ENCODE data around the gene IDI2. TPM values are rescaled to one million over a fixed set of nuclear protein-coding genes. Genes with fewer than 3 reads are reported as not detected.
A peak's percentile ranks its signal among the peaks of the same experiment; 100 is the strongest.

Gene IDI2
- total RNA-seq, 4 donors from 2014 or later: not detected

DNA sequence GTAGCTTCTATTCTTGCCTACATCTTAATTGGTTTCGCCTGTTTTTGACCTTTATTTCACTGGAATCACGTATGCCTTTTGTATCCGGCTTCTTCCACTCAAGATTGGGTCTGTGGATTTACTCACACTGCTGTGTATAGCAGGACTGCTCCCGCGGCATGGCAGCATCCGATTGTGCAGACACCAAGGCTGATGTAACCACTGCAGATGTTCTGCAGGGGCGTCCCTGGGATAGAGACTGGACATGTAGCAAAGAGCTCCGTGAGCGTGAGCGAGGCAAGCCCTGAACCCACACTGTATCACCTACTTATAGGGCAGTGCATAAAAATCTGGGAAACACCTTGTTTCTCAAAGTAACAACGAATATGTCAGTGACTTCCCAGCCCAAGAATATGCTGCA is 11.4 kb upstream of the IDI2 start:
- H3K9me3 ChIP-seq: no peaks in the 10 kb centered on the region
- H3K27ac ChIP-seq: no peak overlapping the region
- TF ChIP-seq POLR2A (IDR thresholded peaks at IDR 0.05) (no peak), CTCF (IDR thresholded peaks at IDR 0.05) (no peak)
- H3K4me1 ChIP-seq: peaks cover 0 to 7% (median 0%) of the 10 kb centered on the region in 4 donors
- H3K27me3 ChIP-seq: no peaks in the 10 kb centered on the region
- no peak for DNase-seq
- H3K36me3 ChIP-seq: peaks cover 0 to 29% (median under 1%) of the 10 kb centered on the region in 3 donors
- H3K4me3 ChIP-seq: no peak overlapping the region

DNA sequence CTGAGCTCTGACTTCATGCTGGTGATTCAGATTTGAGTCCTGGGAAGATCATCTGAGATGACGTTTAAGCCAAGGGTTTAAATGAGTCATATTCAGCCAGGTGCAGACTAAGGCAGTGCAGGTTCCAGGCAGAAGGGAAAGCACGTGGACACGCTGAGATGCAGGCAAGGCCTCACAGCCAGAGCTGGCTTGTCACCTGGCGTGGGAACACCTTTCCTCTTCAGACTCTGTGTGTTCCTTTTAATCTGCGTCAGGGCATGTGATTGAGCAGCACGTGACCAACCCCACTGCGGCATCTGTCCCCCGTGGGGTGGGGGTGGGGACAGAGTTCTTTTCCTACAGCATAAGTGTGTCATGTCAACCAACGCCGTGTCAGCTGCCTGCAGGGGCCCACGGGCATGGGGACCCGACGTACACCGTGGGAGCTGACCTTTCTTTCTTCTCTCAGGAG is 10.7 kb upstream of the IDI2 start:
- no peaks in the 10 kb centered on the region for H3K27me3 ChIP-seq
- DNase-seq: peak in 2 of 3 donors; percentile 30 to 68
- H3K36me3 ChIP-seq: peaks cover 0 to 22% (median 0%) of the 10 kb centered on the region in 3 donors
- H3K4me3 ChIP-seq: no peak overlapping the region
- H3K9me3 ChIP-seq: no peaks in the 10 kb centered on the region
- TF ChIP-seq POLR2A (IDR thresholded peaks at IDR 0.05): no peak
- no peak for TF ChIP-seq CTCF (IDR thresholded peaks at IDR 0.05)
- H3K27ac ChIP-seq: no peak overlapping the region
- H3K4me1 ChIP-seq: peaks cover 0 to 7% (median 0%) of the 10 kb centered on the region in 4 donors

- no peak for TF ChIP-seq CTCF (IDR thresholded peaks at IDR 0.05)
- no peak for TF ChIP-seq POLR2A (IDR thresholded peaks at IDR 0.05)
- no peaks in the 10 kb centered on the region for H3K9me3 ChIP-seq
- DNase-seq: no peak
- no peaks in the 10 kb centered on the region for H3K27me3 ChIP-seq
- H3K4me3 ChIP-seq: no peak overlapping the region
- peaks cover 0 to 10% (median 0%) of the 10 kb centered on the region in 3 donors for H3K36me3 ChIP-seq
- no peak overlapping the region for H3K27ac ChIP-seq
- H3K4me1 ChIP-seq: peaks cover 0 to 7% (median 0%) of the 10 kb centered on the region in 4 donors
Measured at GRCh38 chr10:1035201-1035600, 9.5 kb upstream of the IDI2 start.

- no peaks in the 10 kb centered on the region for H3K27me3 ChIP-seq
- no peak overlapping the region for H3K4me3 ChIP-seq
- H3K9me3 ChIP-seq: no peaks in the 10 kb centered on the region
- no peak for DNase-seq
- peaks cover 0 to 8% (median 0%) of the 10 kb centered on the region in 3 donors for H3K36me3 ChIP-seq
- TF ChIP-seq POLR2A (IDR thresholded peaks at IDR 0.05): no peak
- no peak for TF ChIP-seq CTCF (IDR thresholded peaks at IDR 0.05)
- H3K4me1 ChIP-seq: peaks cover 0 to 7% (median 0%) of the 10 kb centered on the region in 4 donors
- no peak overlapping the region for H3K27ac ChIP-seq
Measured at GRCh38 chr10:1034758-1035157, 9.1 kb upstream of the IDI2 start.

DNA sequence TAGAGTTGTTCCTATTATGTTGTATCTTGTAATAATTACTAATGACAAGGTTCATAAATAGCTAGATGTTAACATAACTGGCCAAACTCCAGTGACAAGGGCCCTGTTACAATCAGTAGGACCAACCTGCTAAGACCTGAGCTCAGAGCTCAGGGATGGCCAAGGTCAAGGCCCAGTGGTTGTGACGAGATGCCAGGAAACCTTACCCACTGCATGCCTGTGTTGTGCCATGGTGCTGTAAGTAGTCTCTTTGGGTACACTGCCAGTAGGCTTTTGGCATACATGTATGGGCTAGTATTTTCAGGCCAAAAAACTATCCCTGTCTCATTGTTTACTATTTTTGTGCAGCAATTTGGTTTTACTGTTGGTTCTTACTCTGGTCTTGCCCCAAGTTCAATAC is 7.9 kb upstream of the IDI2 start:
- Histone ChIP-seq H3K27me3 (no peaks in the 10 kb centered on the region), H3K36me3 (no peaks in the 10 kb centered on the region), H3K4me1 (peaks cover 0 to 7% (median 0%) of the 10 kb centered on the region in 4 donors), H3K4me3 (no peak overlapping the region), H3K27ac (no peak overlapping the region), H3K9me3 (no peaks in the 10 kb centered on the region)
- TF ChIP-seq CTCF (IDR thresholded peaks at IDR 0.05) (no peak), POLR2A (IDR thresholded peaks at IDR 0.05) (no peak)
- DNase-seq: no peak

GRCh38 chr10:1029838-1030237 is 4.2 kb upstream of the IDI2 start:
- H3K27me3 ChIP-seq: no peaks in the 10 kb centered on the region
- no peak for TF ChIP-seq CTCF (IDR thresholded peaks at IDR 0.05)
- TF ChIP-seq POLR2A (IDR thresholded peaks at IDR 0.05): no peak
- no peaks in the 10 kb centered on the region for H3K36me3 ChIP-seq
- H3K9me3 ChIP-seq: no peaks in the 10 kb centered on the region
- DNase-seq: no peak
- H3K27ac ChIP-seq: no peak overlapping the region
- no peaks in the 10 kb centered on the region for H3K4me1 ChIP-seq
- H3K4me3 ChIP-seq: no peak overlapping the region

All from Peyer's patch (tissue), 4 donors.